ENCODE measurements around the gene MYO5B.

The MYO5B gene

GRCh38 chr18:49862656-49863385 lies 332.1 kb downstream of the MYO5B start:
- ChIA-PET POLR2A (no interaction called here), CTCF (interaction anchor here (0.9 to 14.4 kb wide), 8 partner anchors 8 to 367 kb away, joined by 3 to 349 read pairs (median 6); partner anchors contain the start of gene LIPG)
- no peak for DNase-seq (ENCODE audit: low read depth, low spot score)
- no peak for TF ChIP-seq CTCF (IDR thresholded peaks at IDR 0.05; ENCODE audit: insufficient read depth, low read length, missing control alignments)
- no peak overlapping the region for H3K4me3 ChIP-seq (ENCODE audit: low read depth, low read length)

GRCh38 chr18:49861659-49862058 lies 333.3 kb downstream of the MYO5B start:
- no peak overlapping the region for H3K4me3 ChIP-seq (ENCODE audit: low read depth, low read length)
- ChIA-PET CTCF (interaction anchor here (0.7 to 14.4 kb wide), 15 partner anchors 13 to 1528 kb away, joined by 3 to 349 read pairs (median 7); partner anchors contain the start of gene LIPG), POLR2A (no interaction called here)
- no peak for DNase-seq (ENCODE audit: low read depth, low spot score)
- peak; percentile 6 for TF ChIP-seq CTCF (IDR thresholded peaks at IDR 0.05; ENCODE audit: insufficient read depth, low read length, missing control alignments)

GRCh38 chr18:49859725-49860124 lies 335.2 kb downstream of the MYO5B start:
- ChIA-PET POLR2A (no interaction called here), CTCF (interaction anchor here (0.7 to 14.4 kb wide), 34 partner anchors 7 to 498 kb away, joined by 3 to 349 read pairs (median 8); partner anchors contain the start of gene LIPG)
- H3K4me3 ChIP-seq (ENCODE audit: low read depth, low read length): no peak overlapping the region
- no peak for TF ChIP-seq CTCF (IDR thresholded peaks at IDR 0.05; ENCODE audit: insufficient read depth, low read length, missing control alignments)
- DNase-seq (ENCODE audit: low read depth, low spot score): no peak

- no peak for TF ChIP-seq CTCF (IDR thresholded peaks at IDR 0.05; ENCODE audit: insufficient read depth, low read length, missing control alignments)
- ChIA-PET POLR2A (interaction anchor here (0.6 kb wide), 1 partner anchor 361 kb away, joined by 3 read pairs; no protein-coding TSS in a partner anchor), CTCF (interaction anchor here (0.8 to 14.4 kb wide), 53 partner anchors 9 to 498 kb away, joined by 3 to 349 read pairs (median 5); partner anchors contain the start of gene LIPG)
- DNase-seq (ENCODE audit: low read depth, low spot score): no peak
- no peak overlapping the region for H3K4me3 ChIP-seq (ENCODE audit: low read depth, low read length)
These were observed 336.0 kb downstream of the MYO5B start for GRCh38 chr18:49859021-49859359.

GRCh38 chr18:49858309-49859020 lies 336.5 kb downstream of the MYO5B start:
- H3K4me3 ChIP-seq (ENCODE audit: low read depth, low read length): no peak overlapping the region
- ChIA-PET POLR2A (interaction anchor here (0.6 kb wide), 2 partner anchors 261 to 361 kb away, joined by 3 read pairs; no protein-coding TSS in a partner anchor), CTCF (interaction anchor here (0.6 to 14.4 kb wide), 60 partner anchors 9 to 499 kb away, joined by 3 to 349 read pairs (median 4); partner anchors contain the start of gene LIPG)
- no peak for DNase-seq (ENCODE audit: low read depth, low spot score)
- peak; percentile 81 for TF ChIP-seq CTCF (IDR thresholded peaks at IDR 0.05; ENCODE audit: insufficient read depth, low read length, missing control alignments)

- CTCF ChIA-PET: interaction anchor here (0.7 to 14.4 kb wide), 28 partner anchors 9 to 364 kb away, joined by 3 to 349 read pairs (median 8); partner anchors contain the start of gene LIPG
- POLR2A ChIA-PET: no interaction called here
- H3K4me3 ChIP-seq (ENCODE audit: low read depth, low read length): no peak overlapping the region
- no peak for DNase-seq (ENCODE audit: low read depth, low spot score)
- no peak for TF ChIP-seq CTCF (IDR thresholded peaks at IDR 0.05; ENCODE audit: insufficient read depth, low read length, missing control alignments)
These were observed 337.2 kb downstream of the MYO5B start for GRCh38 chr18:49857708-49858107.
